ENCODE data around the gene APEH.
A peak's percentile ranks its signal among the peaks of the same experiment; 100 is the strongest.

APEH gene

GRCh38 chr3:49713336-49714105, 39.4 kb downstream of the APEH start:
- TF ChIP-seq REST (IDR thresholded peaks at IDR 0.05; ENCODE audit: low read depth) (no peak), NFIC (IDR thresholded peaks at IDR 0.05) (no peak), ZBTB7A (IDR thresholded peaks at IDR 0.05; ENCODE audit: low read depth) (no peak), CEBPB (IDR thresholded peaks at IDR 0.05) (no peak), TCF12 (IDR thresholded peaks at IDR 0.05; ENCODE audit: low read depth) (no peak), YY1 (IDR thresholded peaks at IDR 0.05; ENCODE audit: low read depth) (no peak), CREB1 (IDR thresholded peaks at IDR 0.05; ENCODE audit: low read depth) (no peak), EGR1 (IDR thresholded peaks at IDR 0.05) (no peak), TEAD4 (IDR thresholded peaks at IDR 0.05) (no peak), TAF1 (IDR thresholded peaks at IDR 0.05; ENCODE audit: low read depth) (no peak), MAX (IDR thresholded peaks at IDR 0.05) (no peak), USF1 (IDR thresholded peaks at IDR 0.05) (no peak), EP300 (IDR thresholded peaks at IDR 0.05; ENCODE audit: borderline replicate concordance) (no peak), FOXM1 (IDR thresholded peaks at IDR 0.05; ENCODE audit: borderline replicate concordance, low read depth) (no peak), RAD21 (IDR thresholded peaks at IDR 0.05; ENCODE audit: low read depth) (no peak)

- TF ChIP-seq REST (IDR thresholded peaks at IDR 0.05; ENCODE audit: low read depth) (peak; percentile 58), CEBPB (IDR thresholded peaks at IDR 0.05) (no peak)
These were observed 40.8 kb downstream of the APEH start for GRCh38 chr3:49714728-49715550.

- TF ChIP-seq EP300 (IDR thresholded peaks at IDR 0.05; ENCODE audit: borderline replicate concordance) (no peak), CEBPB (IDR thresholded peaks at IDR 0.05) (no peak), YY1 (IDR thresholded peaks at IDR 0.05; ENCODE audit: low read depth) (no peak), USF1 (IDR thresholded peaks at IDR 0.05) (no peak), TAF1 (IDR thresholded peaks at IDR 0.05; ENCODE audit: low read depth) (no peak), TCF12 (IDR thresholded peaks at IDR 0.05; ENCODE audit: low read depth) (no peak), FOXM1 (IDR thresholded peaks at IDR 0.05; ENCODE audit: borderline replicate concordance, low read depth) (no peak)
These were observed 41.5 kb downstream of the APEH start for GRCh38 chr3:49715611-49716121.

- TF ChIP-seq CEBPB (IDR thresholded peaks at IDR 0.05) (no peak), TAF1 (IDR thresholded peaks at IDR 0.05; ENCODE audit: low read depth) (no peak), USF1 (IDR thresholded peaks at IDR 0.05) (no peak), CREB1 (IDR thresholded peaks at IDR 0.05; ENCODE audit: low read depth) (no peak), RAD21 (IDR thresholded peaks at IDR 0.05; ENCODE audit: low read depth) (no peak), MAX (IDR thresholded peaks at IDR 0.05) (no peak)
These were observed 42.0 kb downstream of the APEH start for GRCh38 chr3:49716169-49716568.

GRCh38 chr3:49716691-49717210, 42.6 kb downstream of the APEH start:
- TF ChIP-seq CEBPB (IDR thresholded peaks at IDR 0.05): no peak
- TF ChIP-seq EGR1 (IDR thresholded peaks at IDR 0.05): no peak
- TF ChIP-seq EP300 (IDR thresholded peaks at IDR 0.05; ENCODE audit: borderline replicate concordance): no peak
- TF ChIP-seq ZBTB7A (IDR thresholded peaks at IDR 0.05; ENCODE audit: low read depth): no peak
- TF ChIP-seq NFIC (IDR thresholded peaks at IDR 0.05): no peak
- no peak for TF ChIP-seq TCF12 (IDR thresholded peaks at IDR 0.05; ENCODE audit: low read depth)
